HG02610 (cell line): ENCODE measurements around the gene DHCR7.
"Not testable (repeated sequence)": the region's sequence is repeated elsewhere in the genome, so short reads cannot be mapped to it uniquely, and the experiment has no call there.

ENCODE experiments used
- ATAC-seq: cut with Tn5 transposase; IDR thresholded peaks from one replicate; pipeline ENCODE4 v1.9.1; 2021; ENCODE audit warnings: mild to moderate bottlenecking, moderate library complexity; ENCODE audit not compliant: unreplicated experiment

The DHCR7 gene

GRCh38 chr11:71442123-71442522, 6.1 kb downstream of the DHCR7 start:
- ATAC-seq = no peak

GRCh38 chr11:71441251-71441650, 6.9 kb downstream of the DHCR7 start:
- no peak for ATAC-seq

- ATAC-seq = no peak
Observed at GRCh38 chr11:71440021-71440755, 8.0 kb downstream of the DHCR7 start.

- no peak for ATAC-seq
Observed at GRCh38 chr11:71438650-71439049, 9.5 kb downstream of the DHCR7 start.

GRCh38 chr11:71437879-71438278, 10.3 kb downstream of the DHCR7 start:
- no peak for ATAC-seq

- ATAC-seq = no peak
Observed at GRCh38 chr11:71437399-71437798, 10.8 kb downstream of the DHCR7 start.

GRCh38 chr11:71436861-71437260, 11.3 kb downstream of the DHCR7 start:
- ATAC-seq = no peak

GRCh38 chr11:71435278-71435951, 12.8 kb downstream of the DHCR7 start:
- no peak for ATAC-seq

GRCh38 chr11:71434576-71435130, 13.5 kb downstream of the DHCR7 start:
- no peak for ATAC-seq

GRCh38 chr11:71433648-71434450, 14.3 kb downstream of the DHCR7 start:
- no peak for ATAC-seq

GRCh38 chr11:71432761-71433647, 15.2 kb downstream of the DHCR7 start:
- no peak for ATAC-seq

GRCh38 chr11:71431271-71431670, 16.9 kb downstream of the DHCR7 start:
- ATAC-seq = no peak

- ATAC-seq = no peak
Observed at GRCh38 chr11:71430166-71430565, 18.0 kb downstream of the DHCR7 start.

- no peak for ATAC-seq
Observed at GRCh38 chr11:71429701-71430100, 18.5 kb downstream of the DHCR7 start.

- ATAC-seq = no peak
Observed at GRCh38 chr11:71428861-71429435, 19.2 kb downstream of the DHCR7 start.

GRCh38 chr11:71426413-71426812, 21.8 kb downstream of the DHCR7 start:
- ATAC-seq = no peak

- no peak for ATAC-seq
Observed at GRCh38 chr11:71425860-71426259, 22.3 kb downstream of the DHCR7 start.

- ATAC-seq = no peak
Observed at GRCh38 chr11:71425409-71425808, 22.8 kb downstream of the DHCR7 start.

- ATAC-seq = no peak
Observed at GRCh38 chr11:71423181-71423790, 24.9 kb downstream of the DHCR7 start.

- ATAC-seq = not testable (repeated sequence)
Observed at GRCh38 chr11:71422318-71422717, 25.9 kb downstream of the DHCR7 start.
